HCT116 (cell line): Measurements from ENCODE around the gene CHCHD4. TPM values are rescaled to one million over a fixed set of nuclear protein-coding genes. Genes with fewer than 3 reads are reported as not detected.

ENCODE experiments used
- ATAC-seq: fragments of 200-7000 bp; cut with Tn5 transposase; 2 replicates; pipeline ENCODE4 v1.9.1; 2020; ENCODE audit warnings: mild to moderate bottlenecking, moderate library complexity
- BruUV-seq: library from RNA; stranded (reverse); fragments of 400-500 nt; replicated peaks from 2 replicates; lab custom pipeline; 2021; lab: Mats Ljungman, UMichigan
- CTCF ChIA-PET: fragments of 300-600 bp; sonication (Branson Sonifier 250); formaldehyde crosslinking; loops from one replicate; lab custom pipeline; 2021; ENCODE audit warnings: antibody characterized with exemption; lab: Charles Lee
- POLR2A ChIA-PET: fragments of 300-600, 350-600 bp; sonication (Branson Sonifier 250); formaldehyde crosslinking; loops from one replicate; lab custom pipeline; 2021; ENCODE audit warnings: antibody characterized with exemption; lab: Charles Lee
- RAD21 ChIA-PET, 2 experiments: fragments of 300-600 bp; sonication (Branson Sonifier 250); formaldehyde crosslinking; loops; one replicate each; lab custom pipeline; 2023; ENCODE audit warnings: low total read pairs in 2 of 2; ENCODE audit not compliant: uncharacterized antibody in 2 of 2, unreplicated experiment in 2 of 2, low non-redundant PET in 1 of 2; lab: Charles Lee
- DNase-seq: peaks from one replicate; pipeline ENCODE4 v3.0.0-alpha.2; 2010; ENCODE audit warnings: low read depth, low spot score
- H2AFZ ChIP-seq: fragments of 200-600 bp; shearing (Covaris generic), sonication (generic); 2 replicates; pipeline ENCODE4 v1.6.1; 2017; ENCODE audit warnings: low read depth, mixed run types, mixed read lengths, antibody characterized with exemption, low read length; ENCODE audit not compliant: poor library complexity, severe bottlenecking
- H3K27ac ChIP-seq: 2 replicates; pipeline ENCODE4 v1.5.1; 2012; ENCODE audit warnings: low read depth, low read length
- H3K27me3 ChIP-seq: fragments of 200-600 bp; sonication (generic); 2 replicates; pipeline ENCODE4 v1.6.1; 2016; ENCODE audit warnings: mixed run types, low read length, mixed read lengths; ENCODE audit not compliant: insufficient read depth
- H3K36me3 ChIP-seq, 2 experiments: fragments of 200-500 bp in 1 of 2; fragments of 200-600 bp in 1 of 2; sonication (Bioruptor generic) in 1 of 2; sonication (generic) in 1 of 2; 2 replicates each; pipeline versions ENCODE4 v1.5.1 to v1.6.1; 2014 to 2016; ENCODE audit warnings: low read length in 2 of 2, inconsistent platforms in 1 of 2, mixed read lengths in 1 of 2, mixed run types in 1 of 2; ENCODE audit not compliant: insufficient read depth in 2 of 2, control insufficient read depth in 1 of 2
- H3K4me1 ChIP-seq, 2 experiments: fragments of 200-600 bp in 1 of 2; sonication (generic) in 1 of 2; 2 replicates each; pipeline versions ENCODE4 v1.5.1 to v1.6.1; 2012 to 2017; ENCODE audit warnings: low read length in 2 of 2, inconsistent platforms in 1 of 2, mild to moderate bottlenecking in 1 of 2, mixed read lengths in 1 of 2, mixed run types in 1 of 2, moderate library complexity in 1 of 2; ENCODE audit not compliant: insufficient read depth in 2 of 2, control insufficient read depth in 1 of 2
- H3K4me2 ChIP-seq: fragments of 200-600 bp; sonication (generic); 2 replicates; pipeline ENCODE4 v1.6.1; 2017; ENCODE audit warnings: mixed run types, low read length, mixed read lengths
- H3K4me3 ChIP-seq, 2 experiments: fragments of 200-600 bp in 1 of 2; sonication (generic) in 1 of 2; replicated peaks in 1 of 2; 2 replicates each; pipeline ENCODE4 v1.5.1; 2011 to 2016; ENCODE audit warnings: low read length in 2 of 2, control low read depth in 1 of 2, low read depth in 1 of 2, mild to moderate bottlenecking in 1 of 2, mixed read lengths in 1 of 2, mixed run types in 1 of 2
- H3K79me2 ChIP-seq: fragments of 200-600 bp; sonication (generic); 2 replicates; pipeline ENCODE4 v1.6.1; 2017; ENCODE audit warnings: mild to moderate bottlenecking, mixed run types, low read length, moderate library complexity, mixed read lengths; ENCODE audit not compliant: insufficient read depth
- H3K9ac ChIP-seq: fragments of 200-600 bp; sonication (generic); 2 replicates; pipeline ENCODE4 v1.6.1; 2016; ENCODE audit warnings: low read length, mixed read lengths
- H3K9me2 ChIP-seq: fragments of 200-600 bp; sonication (generic), shearing (Covaris generic); 2 replicates; pipeline ENCODE4 v1.6.1; 2017; ENCODE audit warnings: mixed run types, mild to moderate bottlenecking, moderate library complexity; ENCODE audit not compliant: insufficient read depth
- H3K9me3 ChIP-seq, 2 experiments: fragments of 200-500 bp in 1 of 2; fragments of 200-600 bp in 1 of 2; sonication (Bioruptor generic) in 1 of 2; sonication (generic) in 1 of 2; 2 replicates each; pipeline ENCODE4 v1.6.1; 2014 to 2017; ENCODE audit warnings: low read length in 2 of 2, mixed read lengths in 2 of 2, inconsistent platforms in 1 of 2, low read depth in 1 of 2, mild to moderate bottlenecking in 1 of 2, mixed run types in 1 of 2, moderate library complexity in 1 of 2; ENCODE audit not compliant: control insufficient read depth in 1 of 2, insufficient read depth in 1 of 2
- H4K20me1 ChIP-seq: fragments of 200-600 bp; sonication (generic), shearing (Covaris generic); 2 replicates; pipeline ENCODE4 v1.6.1; 2017; ENCODE audit warnings: mixed run types, mild to moderate bottlenecking, moderate library complexity; ENCODE audit not compliant: insufficient read depth
- CBX3 ChIP-seq: IDR thresholded peaks from 2 replicates; pipeline ENCODE4 v1.6.1; 2012; ENCODE audit warnings: low read depth
- CEBPB ChIP-seq: IDR thresholded peaks from 2 replicates; pipeline ENCODE4 v1.6.1; 2012; ENCODE audit warnings: low read depth
- CTCF ChIP-seq, 3 experiments: fragments of 200-600 bp in 1 of 3; sonication (generic) in 1 of 3; IDR thresholded peaks in 2 of 3; conservative IDR thresholded peaks in 1 of 3; 2 replicates each; pipeline ENCODE4 v1.5.1; 2012 to 2017; ENCODE audit warnings: low read depth in 2 of 3, low read length in 2 of 3, antibody characterized with exemption in 1 of 3, borderline replicate concordance in 1 of 3, control low read depth in 1 of 3, mild to moderate bottlenecking in 1 of 3, mixed read lengths in 1 of 3, mixed run types in 1 of 3, moderate library complexity in 1 of 3; ENCODE audit not compliant: insufficient read depth in 1 of 3
- EGR1 ChIP-seq: IDR thresholded peaks from 2 replicates; pipeline ENCODE4 v1.6.1; 2012; ENCODE audit warnings: low read depth
- ELF1 ChIP-seq: IDR thresholded peaks from 2 replicates; pipeline ENCODE4 v1.6.1; 2012; ENCODE audit warnings: low read depth, borderline replicate concordance
- EZH2 ChIP-seq: fragments of 200-600 bp; sonication (generic); IDR thresholded peaks from 2 replicates; pipeline ENCODE4 v1.6.1; 2017; ENCODE audit warnings: antibody characterized with exemption, mixed run types
- EZH2phosphoT487 ChIP-seq: fragments of 200-600 bp; IDR thresholded peaks from 2 replicates; pipeline ENCODE4 v1.6.1; 2018; ENCODE audit warnings: antibody characterized with exemption, borderline replicate concordance
- FOSL1 ChIP-seq: IDR thresholded peaks from 2 replicates; pipeline ENCODE4 v1.6.1; 2012; ENCODE audit warnings: low read depth
- JUND ChIP-seq: IDR thresholded peaks from 2 replicates; pipeline ENCODE4 v1.6.1; 2012
- POLR2A ChIP-seq: IDR thresholded peaks from 2 replicates; pipeline ENCODE4 v1.7.0; 2011; ENCODE audit warnings: borderline replicate concordance; ENCODE audit not compliant: insufficient read depth, insufficient read length; ENCODE audit errors: extremely low read depth
- RAD21 ChIP-seq: IDR thresholded peaks from 2 replicates; pipeline ENCODE4 v1.6.1; 2012; ENCODE audit warnings: low read depth, mild to moderate bottlenecking
- SIN3A ChIP-seq: IDR thresholded peaks from 2 replicates; pipeline ENCODE4 v1.6.1; 2012; ENCODE audit warnings: low read depth
- SP1 ChIP-seq: IDR thresholded peaks from 2 replicates; pipeline ENCODE4 v1.6.1; 2012; ENCODE audit warnings: low read depth
- SRF ChIP-seq: IDR thresholded peaks from 2 replicates; pipeline ENCODE4 v1.6.1; 2012; ENCODE audit warnings: low read depth
- TCF7L2 ChIP-seq: IDR thresholded peaks from 2 replicates; pipeline ENCODE4 v1.7.0; 2011; ENCODE audit warnings: borderline replicate concordance, inconsistent platforms; ENCODE audit not compliant: insufficient read depth, insufficient read length; ENCODE audit errors: extremely low read depth
- YY1 ChIP-seq: IDR thresholded peaks from 2 replicates; pipeline ENCODE4 v1.6.1; 2011; ENCODE audit warnings: low read length, low read depth, moderate library complexity, mild to moderate bottlenecking; ENCODE audit not compliant: insufficient replicate concordance; ENCODE audit errors: extremely low read depth
- ZBTB33 ChIP-seq: IDR thresholded peaks from 2 replicates; pipeline ENCODE4 v1.6.1; 2011; ENCODE audit warnings: mild to moderate bottlenecking, low read length, moderate library complexity; ENCODE audit not compliant: insufficient replicate concordance; ENCODE audit errors: extremely low read depth
- ZFX ChIP-seq: fragments of 450-650 bp; IDR thresholded peaks from 2 replicates; pipeline ENCODE4 v1.6.1; 2017
- intact Hi-C: fragments of 100-400 bp; cut with micrococcal nuclease; formaldehyde crosslinking; loops from 2 replicates; pipeline ENCODE4 v1.10.0; 2022
- total RNA-seq: library from RNA; stranded (reverse); gene quantifications from one replicate; pipeline ENCODE4 v1.2.1, GENCODE V29; 2021; ENCODE audit not compliant: unreplicated experiment
- TF ChIP-seq, protein P1 (sequence below): IDR thresholded peaks from 2 replicates; pipeline ENCODE4 v1.6.1; 2012; ENCODE audit warnings: low read depth
- TF ChIP-seq, protein P2 (sequence below): IDR thresholded peaks from 2 replicates; pipeline ENCODE4 v1.6.1; 2012

Gene CHCHD4
- total RNA-seq, 1 experiment from 2014 or later, result 24.6 TPM

DNA sequence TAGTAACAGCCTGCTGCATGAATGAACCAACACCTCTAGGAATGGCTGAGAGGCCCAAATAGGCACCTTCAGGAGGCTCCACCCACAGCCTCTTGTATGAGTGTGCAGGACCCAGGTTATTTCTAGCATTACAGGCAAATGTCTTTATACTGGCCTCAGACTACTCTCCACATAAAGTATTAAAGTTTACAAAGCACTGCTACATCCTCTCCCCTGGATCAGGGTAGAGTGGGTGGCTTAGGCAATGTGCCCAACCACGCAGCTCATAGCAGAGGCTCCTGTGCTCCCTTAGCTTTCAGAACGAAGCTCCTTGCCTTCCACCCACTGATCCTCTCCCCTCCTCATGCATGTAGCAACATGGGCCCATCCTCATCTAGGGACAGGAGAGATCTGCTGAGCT is 16.5 kb upstream of the CHCHD4 start:
- BruUV-seq, result no TSS peak
- Histone ChIP-seq H3K9ac (no peak overlapping the region), H3K79me2 (no peaks in the 10 kb centered on the region), H3K4me3 (no peak overlapping the region), H3K9me3 (no peaks in the 10 kb centered on the region), H3K9me2 (no peaks in the 10 kb centered on the region), H3K4me1 (peaks cover 30 to 42% of the 10 kb centered on the region in 2 experiments), H3K27ac (no peak overlapping the region), H4K20me1 (peaks cover 6% of the 10 kb centered on the region; the same call in 1 of the 2 replicates), H2AFZ (no peak overlapping the region), H3K4me2 (no peak overlapping the region), H3K27me3 (no peaks in the 10 kb centered on the region), H3K36me3 (peaks cover 0 to 9% of the 10 kb centered on the region in 2 experiments; a peak in 1 of 4 replicates)
- intact Hi-C loops, result no loop called here
- ChIA-PET CTCF (no interaction called here), RAD21 (no interaction called here), POLR2A (no interaction called here)
- TF ChIP-seq JUND (no peak), SP1 (no peak), CBX3 (no peak), EGR1 (no peak), YY1 (no peak), ZFX (no peak), EZH2phosphoT487 (no peak), CTCF (IDR thresholded peaks at IDR 0.05 in 2 of 3, conservative IDR thresholded peaks at IDR 0.05 in 1 of 3; ENCODE audit: borderline replicate concordance in 1 of 3, insufficient read depth in 1 of 3, low read depth in 2 of 3, low read length in 2 of 3) (no peak), RAD21 (no peak), TCF7L2 (no peak), SRF (no peak), ELF1 (no peak), ZBTB33 (no peak), SIN3A (no peak), FOSL1 (no peak), CEBPB (no peak), POLR2A (no peak), EZH2 (no peak)
- TF ChIP-seq, protein P1, sequence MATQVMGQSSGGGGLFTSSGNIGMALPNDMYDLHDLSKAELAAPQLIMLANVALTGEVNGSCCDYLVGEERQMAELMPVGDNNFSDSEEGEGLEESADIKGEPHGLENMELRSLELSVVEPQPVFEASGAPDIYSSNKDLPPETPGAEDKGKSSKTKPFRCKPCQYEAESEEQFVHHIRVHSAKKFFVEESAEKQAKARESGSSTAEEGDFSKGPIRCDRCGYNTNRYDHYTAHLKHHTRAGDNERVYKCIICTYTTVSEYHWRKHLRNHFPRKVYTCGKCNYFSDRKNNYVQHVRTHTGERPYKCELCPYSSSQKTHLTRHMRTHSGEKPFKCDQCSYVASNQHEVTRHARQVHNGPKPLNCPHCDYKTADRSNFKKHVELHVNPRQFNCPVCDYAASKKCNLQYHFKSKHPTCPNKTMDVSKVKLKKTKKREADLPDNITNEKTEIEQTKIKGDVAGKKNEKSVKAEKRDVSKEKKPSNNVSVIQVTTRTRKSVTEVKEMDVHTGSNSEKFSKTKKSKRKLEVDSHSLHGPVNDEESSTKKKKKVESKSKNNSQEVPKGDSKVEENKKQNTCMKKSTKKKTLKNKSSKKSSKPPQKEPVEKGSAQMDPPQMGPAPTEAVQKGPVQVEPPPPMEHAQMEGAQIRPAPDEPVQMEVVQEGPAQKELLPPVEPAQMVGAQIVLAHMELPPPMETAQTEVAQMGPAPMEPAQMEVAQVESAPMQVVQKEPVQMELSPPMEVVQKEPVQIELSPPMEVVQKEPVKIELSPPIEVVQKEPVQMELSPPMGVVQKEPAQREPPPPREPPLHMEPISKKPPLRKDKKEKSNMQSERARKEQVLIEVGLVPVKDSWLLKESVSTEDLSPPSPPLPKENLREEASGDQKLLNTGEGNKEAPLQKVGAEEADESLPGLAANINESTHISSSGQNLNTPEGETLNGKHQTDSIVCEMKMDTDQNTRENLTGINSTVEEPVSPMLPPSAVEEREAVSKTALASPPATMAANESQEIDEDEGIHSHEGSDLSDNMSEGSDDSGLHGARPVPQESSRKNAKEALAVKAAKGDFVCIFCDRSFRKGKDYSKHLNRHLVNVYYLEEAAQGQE, result no peak
- TF ChIP-seq, protein P2, sequence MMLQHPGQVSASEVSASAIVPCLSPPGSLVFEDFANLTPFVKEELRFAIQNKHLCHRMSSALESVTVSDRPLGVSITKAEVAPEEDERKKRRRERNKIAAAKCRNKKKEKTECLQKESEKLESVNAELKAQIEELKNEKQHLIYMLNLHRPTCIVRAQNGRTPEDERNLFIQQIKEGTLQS, result no peak
- DNase-seq, result no peak
- ATAC-seq, result no peak
